IMR-90 (cell line): ENCODE results near the gene SLC25A51. TPM values are rescaled to one million over a fixed set of nuclear protein-coding genes. Genes with fewer than 3 reads are reported as not detected.

ENCODE experiments used
- ATAC-seq: fragments of 200-7000 bp; cut with Tn5 transposase; 2 replicates; pipeline ENCODE4 v1.9.1; 2020; ENCODE audit warnings: low read depth, mild to moderate bottlenecking, moderate library complexity
- BruUV-seq: library from RNA; stranded (reverse); fragments of 400-500 nt; replicated peaks from 2 replicates; lab custom pipeline; 2021; lab: Mats Ljungman, UMichigan
- CTCF ChIA-PET: fragments of 300-600 bp; formaldehyde crosslinking; extraction: SDS; loops from one replicate; lab custom pipeline; 2021; ENCODE audit warnings: antibody characterized with exemption; lab: Yijun Ruan, JAX
- POLR2A ChIA-PET: fragments of 300-600 bp; sonication (Branson Sonifier 250); formaldehyde crosslinking; loops from one replicate; lab custom pipeline; 2022; ENCODE audit warnings: antibody characterized with exemption; ENCODE audit not compliant: unreplicated experiment; lab: Charles Lee
- DNase-seq: peaks from one replicate; pipeline ENCODE4 v3.0.0; 2013
- H2AFZ ChIP-seq: replicated peaks from 2 replicates; pipeline ENCODE3; 2013; ENCODE audit warnings: low read length, mild to moderate bottlenecking; ENCODE audit not compliant: poor library complexity
- H2AK5ac ChIP-seq: 2 replicates; pipeline ENCODE4 v1.6.1; 2013; ENCODE audit warnings: low read depth, low read length, inconsistent platforms
- H2AK9ac ChIP-seq: replicated peaks from 2 replicates; pipeline ENCODE3; 2013; ENCODE audit warnings: mild to moderate bottlenecking, low read depth, low read length, moderate library complexity; ENCODE audit not compliant: poor library complexity
- H2BK120ac ChIP-seq: 2 replicates; pipeline ENCODE4 v1.6.1; 2013; ENCODE audit warnings: low read depth, low read length, inconsistent platforms
- H2BK15ac ChIP-seq: 3 replicates; pipeline ENCODE4 v1.6.1; 2013; ENCODE audit warnings: low read depth, low read length, inconsistent platforms
- H2BK20ac ChIP-seq: 2 replicates; pipeline ENCODE4 v1.6.1; 2013; ENCODE audit warnings: low read depth, mild to moderate bottlenecking, inconsistent platforms, low read length, moderate library complexity
- H2BK5ac ChIP-seq: 2 replicates; pipeline ENCODE4 v1.6.1; 2013; ENCODE audit warnings: mild to moderate bottlenecking, low read depth, low read length, inconsistent platforms; ENCODE audit not compliant: poor library complexity, severe bottlenecking
- H3K14ac ChIP-seq: replicated peaks from 2 replicates; pipeline ENCODE4 v1.6.1; 2013; ENCODE audit warnings: low read depth, low read length, inconsistent platforms
- H3K18ac ChIP-seq: 2 replicates; pipeline ENCODE4 v1.6.1; 2013; ENCODE audit warnings: low read depth, low read length, control low read depth
- H3K23ac ChIP-seq: 2 replicates; pipeline ENCODE4 v1.6.1; 2013; ENCODE audit warnings: low read depth, low read length, inconsistent platforms
- H3K27ac ChIP-seq: 2 replicates; pipeline ENCODE4 v1.5.1; 2013; ENCODE audit warnings: mild to moderate bottlenecking, control low read depth, low read length; ENCODE audit not compliant: insufficient read depth
- H3K27me3 ChIP-seq: 2 replicates; pipeline ENCODE4 v1.6.1; 2013; ENCODE audit warnings: low read length; ENCODE audit not compliant: control insufficient read depth, insufficient read depth
- H3K36me3 ChIP-seq: 2 replicates; pipeline ENCODE4 v1.6.1; 2013; ENCODE audit warnings: low read length, mixed read lengths; ENCODE audit not compliant: control insufficient read depth, insufficient read depth
- H3K4ac ChIP-seq: 2 replicates; pipeline ENCODE4 v1.6.1; 2013; ENCODE audit warnings: low read depth, low read length, inconsistent platforms
- H3K4me1 ChIP-seq: 2 replicates; pipeline ENCODE4 v1.6.1; 2013; ENCODE audit warnings: low read length, mixed read lengths; ENCODE audit not compliant: control insufficient read depth, insufficient read depth
- H3K4me2 ChIP-seq: 2 replicates; pipeline ENCODE4 v1.6.1; 2013; ENCODE audit warnings: low read depth, mild to moderate bottlenecking, control low read depth, low read length, moderate library complexity
- H3K4me3 ChIP-seq: 2 replicates; pipeline ENCODE4 v1.5.1; 2013; ENCODE audit warnings: low read depth, mild to moderate bottlenecking, control low read depth, low read length, moderate library complexity; ENCODE audit not compliant: insufficient read depth
- H3K56ac ChIP-seq: 2 replicates; pipeline ENCODE4 v1.6.1; 2013; ENCODE audit warnings: low read length, inconsistent platforms; ENCODE audit not compliant: insufficient read depth; ENCODE audit errors: extremely low read depth
- H3K79me1 ChIP-seq, 2 experiments: 2 replicates each; pipeline ENCODE4 v1.6.1; 2013; ENCODE audit warnings: low read length in 2 of 2, inconsistent platforms in 1 of 2, low read depth in 1 of 2
- H3K9ac ChIP-seq: 2 replicates; pipeline ENCODE4 v1.6.1; 2013; ENCODE audit warnings: low read depth, low read length, control low read depth
- H3K9me1 ChIP-seq: 2 replicates; pipeline ENCODE4 v1.6.1; 2013; ENCODE audit warnings: low read length, inconsistent platforms; ENCODE audit not compliant: insufficient read depth
- H3K9me3 ChIP-seq: 2 replicates; pipeline ENCODE4 v1.6.1; 2013; ENCODE audit warnings: low read length; ENCODE audit not compliant: control insufficient read depth, insufficient read depth
- H4K20me1 ChIP-seq: 2 replicates; pipeline ENCODE4 v1.6.1; 2013; ENCODE audit warnings: low read length, inconsistent platforms; ENCODE audit not compliant: insufficient read depth
- H4K5ac ChIP-seq: 2 replicates; pipeline ENCODE4 v1.6.1; 2013; ENCODE audit warnings: mild to moderate bottlenecking, low read depth, low read length, control low read depth
- H4K8ac ChIP-seq, 2 experiments: 2 replicates each; pipeline ENCODE4 v1.6.1; 2013; ENCODE audit warnings: low read depth in 2 of 2, low read length in 2 of 2, control low read depth in 1 of 2, inconsistent platforms in 1 of 2
- H4K91ac ChIP-seq: 2 replicates; pipeline ENCODE4 v1.6.1; 2013; ENCODE audit warnings: low read depth, low read length, inconsistent platforms; ENCODE audit not compliant: insufficient read depth
- CHD1 ChIP-seq: IDR thresholded peaks from 2 replicates; pipeline ENCODE4 v1.6.1; 2012; ENCODE audit warnings: low read depth, low read length, improper control_type of control experiment
- MAFK ChIP-seq: IDR thresholded peaks from 2 replicates; pipeline ENCODE4 v1.6.1; 2012; ENCODE audit warnings: low read depth, low read length, improper control_type of control experiment
- MAZ ChIP-seq: IDR thresholded peaks from 2 replicates; pipeline ENCODE4 v1.6.1; 2012; ENCODE audit warnings: low read depth, mild to moderate bottlenecking, low read length, improper control_type of control experiment, moderate library complexity, borderline replicate concordance
- RAD21 ChIP-seq: IDR thresholded peaks from 2 replicates; pipeline ENCODE4 v1.6.1; 2012; ENCODE audit warnings: low read length, improper control_type of control experiment
- RCOR1 ChIP-seq: IDR thresholded peaks from 2 replicates; pipeline ENCODE4 v1.6.1; 2012; ENCODE audit warnings: mild to moderate bottlenecking, low read length, improper control_type of control experiment; ENCODE audit not compliant: insufficient replicate concordance
- RFX5 ChIP-seq: IDR thresholded peaks from 2 replicates; pipeline ENCODE4 v1.8.0; 2012; ENCODE audit warnings: low read depth, mild to moderate bottlenecking, low read length, moderate library complexity
- SMC3 ChIP-seq: fragments of 150-350 bp; IDR thresholded peaks from 2 replicates; pipeline ENCODE4 v1.6.1; 2016; ENCODE audit warnings: low read depth, mild to moderate bottlenecking, antibody characterized with exemption, low read length, moderate library complexity
- WGBS, 2 experiments: methylation state at CpG; one replicate each; pipeline versions ENCODE4 v1.1.5 to v1.1.7; 2013; ENCODE audit warnings: missing lambda C conversion rate in 2 of 2; ENCODE audit not compliant: insufficient read length in 1 of 2; ENCODE audit errors: extremely low coverage in 2 of 2; 5-methylcytosine and 5-hydroxymethylcytosine counted together
- dilution Hi-C: fragments of 300-500 bp; cut with HindIII; formaldehyde crosslinking; loops from one replicate; pipeline ENCODE4 v1.14.3; 2018; ENCODE audit warnings: low sequenced_read_pairs; ENCODE audit not compliant: unreplicated experiment
- in situ Hi-C: fragments of 300-500 bp; cut with MboI; formaldehyde crosslinking; loops from 3 replicates; pipeline ENCODE4 v1.14.3; 2019; ENCODE audit warnings: low sequenced_read_pairs, inconsistent platforms, mixed read lengths
- intact Hi-C: fragments of 100-400 bp; cut with micrococcal nuclease; formaldehyde crosslinking; loops from 2 replicates; pipeline ENCODE4 v1.10.0; 2022
- polyA plus RNA-seq, 3 experiments: library from polyadenylated mRNA; depleted of rRNA; stranded (reverse); fragments of >200 nt; gene quantifications; 2 replicates each; pipeline ENCODE4 v1.2.3, GENCODE V29; 2012; ENCODE audit warnings: low replicate concordance in 1 of 3
- total RNA-seq: library from RNA; depleted of rRNA; stranded (reverse); fragments of >200 nt; gene quantifications from 2 replicates; pipeline ENCODE4 v1.2.3, GENCODE V29; 2012
- TF ChIP-seq, protein P1 (sequence below): fragments of 150-350 bp; IDR thresholded peaks from 2 replicates; pipeline ENCODE4 v1.6.1; 2017; ENCODE audit warnings: mild to moderate bottlenecking, antibody characterized with exemption, low read length, low read depth
- TF ChIP-seq, protein P2 (sequence below): fragments of 150-350 bp; IDR thresholded peaks from 2 replicates; pipeline ENCODE4 v1.6.1; 2016; ENCODE audit warnings: low read depth, mild to moderate bottlenecking, low read length, moderate library complexity, borderline replicate concordance

Gene SLC25A51
- total and polyA plus RNA-seq, 2 of the 4 experiments (the other 2 are of a cell fraction) = 14.1 to 81.6 TPM

DNA sequence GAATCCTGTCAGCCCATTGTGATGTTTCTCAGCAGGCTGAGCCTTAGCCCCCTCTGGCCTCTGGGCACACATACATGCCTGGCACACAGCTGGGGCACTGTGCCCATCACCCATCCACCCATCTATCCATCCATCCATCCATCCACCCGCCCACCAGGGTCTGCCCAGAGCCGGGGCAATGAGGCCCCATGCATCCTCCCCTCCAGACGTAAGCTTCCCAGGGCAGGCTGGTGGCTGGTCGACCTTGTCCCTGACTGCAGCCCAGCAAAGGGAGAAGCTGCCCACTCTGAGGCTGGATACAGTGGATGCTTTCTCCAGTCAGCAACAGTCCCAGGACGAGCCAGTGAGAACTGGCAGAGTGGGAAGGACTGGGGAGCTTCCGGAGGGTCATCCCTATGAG lies 21.1 kb upstream of the SLC25A51 start:
- no peak overlapping the region for H3K14ac ChIP-seq
- H3K4me2 ChIP-seq = no peak overlapping the region
- no peak overlapping the region for H2BK120ac ChIP-seq
- no peaks in the 10 kb centered on the region for H3K27me3 ChIP-seq
- H3K9me1 ChIP-seq = peaks cover 34% of the 10 kb centered on the region
- no peak overlapping the region; the same call in none of the 2 replicates for H2AK5ac ChIP-seq
- TF ChIP-seq, protein P1, sequence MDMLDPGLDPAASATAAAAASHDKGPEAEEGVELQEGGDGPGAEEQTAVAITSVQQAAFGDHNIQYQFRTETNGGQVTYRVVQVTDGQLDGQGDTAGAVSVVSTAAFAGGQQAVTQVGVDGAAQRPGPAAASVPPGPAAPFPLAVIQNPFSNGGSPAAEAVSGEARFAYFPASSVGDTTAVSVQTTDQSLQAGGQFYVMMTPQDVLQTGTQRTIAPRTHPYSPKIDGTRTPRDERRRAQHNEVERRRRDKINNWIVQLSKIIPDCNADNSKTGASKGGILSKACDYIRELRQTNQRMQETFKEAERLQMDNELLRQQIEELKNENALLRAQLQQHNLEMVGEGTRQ = no peak
- TF ChIP-seq CHD1 = no peak
- no peak for TF ChIP-seq RCOR1
- TF ChIP-seq SMC3 = no peak
- TF ChIP-seq, protein P2, sequence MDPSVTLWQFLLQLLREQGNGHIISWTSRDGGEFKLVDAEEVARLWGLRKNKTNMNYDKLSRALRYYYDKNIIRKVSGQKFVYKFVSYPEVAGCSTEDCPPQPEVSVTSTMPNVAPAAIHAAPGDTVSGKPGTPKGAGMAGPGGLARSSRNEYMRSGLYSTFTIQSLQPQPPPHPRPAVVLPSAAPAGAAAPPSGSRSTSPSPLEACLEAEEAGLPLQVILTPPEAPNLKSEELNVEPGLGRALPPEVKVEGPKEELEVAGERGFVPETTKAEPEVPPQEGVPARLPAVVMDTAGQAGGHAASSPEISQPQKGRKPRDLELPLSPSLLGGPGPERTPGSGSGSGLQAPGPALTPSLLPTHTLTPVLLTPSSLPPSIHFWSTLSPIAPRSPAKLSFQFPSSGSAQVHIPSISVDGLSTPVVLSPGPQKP = no peak
- TF ChIP-seq RAD21 = no peak
- TF ChIP-seq MAZ = no peak
- TF ChIP-seq RFX5 = no peak
- no peak for TF ChIP-seq MAFK
- peaks cover 72 to 99% of the 10 kb centered on the region in 2 experiments for H3K79me1 ChIP-seq
- H3K36me3 ChIP-seq = peaks cover 43% of the 10 kb centered on the region
- no peak overlapping the region for H3K4me3 ChIP-seq
- no peak overlapping the region for H3K4ac ChIP-seq
- no peak overlapping the region for H2AFZ ChIP-seq
- 100% methylated on average over 1 of the region's 6 CpGs; no CpG with 5 or more reads in 1 of the 2 experiments for WGBS, 2 experiments
- BruUV-seq = no TSS peak
- H3K9me3 ChIP-seq = no peaks in the 10 kb centered on the region
- H2BK5ac ChIP-seq = no peak overlapping the region
- H4K91ac ChIP-seq = no peak overlapping the region
- dilution Hi-C loops = loop anchor here (25.0 kb wide), 1 partner anchor 137 kb away; the partner anchor contains the start of gene SHB
- H2BK20ac ChIP-seq = no peak overlapping the region
- H3K9ac ChIP-seq = no peak overlapping the region
- no peak overlapping the region; a peak in 1 of 4 replicates for H4K8ac ChIP-seq
- no peak for DNase-seq
- CTCF ChIA-PET = interaction anchor here (0.6 kb wide), 1 partner anchor 341 kb away, joined by 3 read pairs; no protein-coding TSS in a partner anchor
- POLR2A ChIA-PET = no interaction called here
- no peak overlapping the region for H2BK15ac ChIP-seq
- in situ Hi-C loops = loop anchor here (10.0 kb wide), 1 partner anchor 140 kb away; the partner anchor contains the start of gene SHB
- no peak overlapping the region for H3K27ac ChIP-seq
- peaks cover 18% of the 10 kb centered on the region for H3K4me1 ChIP-seq
- H3K23ac ChIP-seq = no peak overlapping the region
- no peak for ATAC-seq
- peaks cover 32% of the 10 kb centered on the region for H4K20me1 ChIP-seq
- intact Hi-C loops = no loop called here
- no peak overlapping the region for H4K5ac ChIP-seq
- H3K56ac ChIP-seq = no peak overlapping the region
- no peak overlapping the region for H3K18ac ChIP-seq
- H2AK9ac ChIP-seq = no peak overlapping the region
